HCT116 (cell line): ENCODE measurements around the gene ATG16L1. TPM values are rescaled to one million over a fixed set of nuclear protein-coding genes. Genes with fewer than 3 reads are reported as not detected.

Source experiments
- ATAC-seq: fragments of 200-7000 bp; cut with Tn5 transposase; 2 replicates; pipeline ENCODE4 v1.9.1; 2020; ENCODE audit warnings: mild to moderate bottlenecking, moderate library complexity
- BruUV-seq: library from RNA; stranded (reverse); fragments of 400-500 nt; replicated peaks from 2 replicates; lab custom pipeline; 2021; lab: Mats Ljungman, UMichigan
- CTCF ChIA-PET: fragments of 300-600 bp; sonication (Branson Sonifier 250); formaldehyde crosslinking; loops from one replicate; lab custom pipeline; 2021; ENCODE audit warnings: antibody characterized with exemption; lab: Charles Lee
- POLR2A ChIA-PET: fragments of 300-600, 350-600 bp; sonication (Branson Sonifier 250); formaldehyde crosslinking; loops from one replicate; lab custom pipeline; 2021; ENCODE audit warnings: antibody characterized with exemption; lab: Charles Lee
- RAD21 ChIA-PET, 2 experiments: fragments of 300-600 bp; sonication (Branson Sonifier 250); formaldehyde crosslinking; loops; one replicate each; lab custom pipeline; 2023; ENCODE audit warnings: low total read pairs in 2 of 2; ENCODE audit not compliant: uncharacterized antibody in 2 of 2, unreplicated experiment in 2 of 2, low non-redundant PET in 1 of 2; lab: Charles Lee
- DNase-seq: peaks from one replicate; pipeline ENCODE4 v3.0.0-alpha.2; 2010; ENCODE audit warnings: low read depth, low spot score
- H2AFZ ChIP-seq: fragments of 200-600 bp; shearing (Covaris generic), sonication (generic); 2 replicates; pipeline ENCODE4 v1.6.1; 2017; ENCODE audit warnings: low read depth, mixed run types, mixed read lengths, antibody characterized with exemption, low read length; ENCODE audit not compliant: poor library complexity, severe bottlenecking
- H3K27ac ChIP-seq: 2 replicates; pipeline ENCODE4 v1.5.1; 2012; ENCODE audit warnings: low read depth, low read length
- H3K27me3 ChIP-seq: fragments of 200-600 bp; sonication (generic); 2 replicates; pipeline ENCODE4 v1.6.1; 2016; ENCODE audit warnings: mixed run types, low read length, mixed read lengths; ENCODE audit not compliant: insufficient read depth
- H3K36me3 ChIP-seq, 2 experiments: fragments of 200-500 bp in 1 of 2; fragments of 200-600 bp in 1 of 2; sonication (Bioruptor generic) in 1 of 2; sonication (generic) in 1 of 2; 2 replicates each; pipeline versions ENCODE4 v1.5.1 to v1.6.1; 2014 to 2016; ENCODE audit warnings: low read length in 2 of 2, inconsistent platforms in 1 of 2, mixed read lengths in 1 of 2, mixed run types in 1 of 2; ENCODE audit not compliant: insufficient read depth in 2 of 2, control insufficient read depth in 1 of 2
- H3K4me1 ChIP-seq, 2 experiments: fragments of 200-600 bp in 1 of 2; sonication (generic) in 1 of 2; 2 replicates each; pipeline versions ENCODE4 v1.5.1 to v1.6.1; 2012 to 2017; ENCODE audit warnings: low read length in 2 of 2, inconsistent platforms in 1 of 2, mild to moderate bottlenecking in 1 of 2, mixed read lengths in 1 of 2, mixed run types in 1 of 2, moderate library complexity in 1 of 2; ENCODE audit not compliant: insufficient read depth in 2 of 2, control insufficient read depth in 1 of 2
- H3K4me2 ChIP-seq: fragments of 200-600 bp; sonication (generic); 2 replicates; pipeline ENCODE4 v1.6.1; 2017; ENCODE audit warnings: mixed run types, low read length, mixed read lengths
- H3K4me3 ChIP-seq, 2 experiments: fragments of 200-600 bp in 1 of 2; sonication (generic) in 1 of 2; replicated peaks in 1 of 2; 2 replicates each; pipeline ENCODE4 v1.5.1; 2011 to 2016; ENCODE audit warnings: low read length in 2 of 2, control low read depth in 1 of 2, low read depth in 1 of 2, mild to moderate bottlenecking in 1 of 2, mixed read lengths in 1 of 2, mixed run types in 1 of 2
- H3K79me2 ChIP-seq: fragments of 200-600 bp; sonication (generic); 2 replicates; pipeline ENCODE4 v1.6.1; 2017; ENCODE audit warnings: mild to moderate bottlenecking, mixed run types, low read length, moderate library complexity, mixed read lengths; ENCODE audit not compliant: insufficient read depth
- H3K9ac ChIP-seq: fragments of 200-600 bp; sonication (generic); 2 replicates; pipeline ENCODE4 v1.6.1; 2016; ENCODE audit warnings: low read length, mixed read lengths
- H3K9me2 ChIP-seq: fragments of 200-600 bp; sonication (generic), shearing (Covaris generic); 2 replicates; pipeline ENCODE4 v1.6.1; 2017; ENCODE audit warnings: mixed run types, mild to moderate bottlenecking, moderate library complexity; ENCODE audit not compliant: insufficient read depth
- H3K9me3 ChIP-seq, 2 experiments: fragments of 200-500 bp in 1 of 2; fragments of 200-600 bp in 1 of 2; sonication (Bioruptor generic) in 1 of 2; sonication (generic) in 1 of 2; 2 replicates each; pipeline ENCODE4 v1.6.1; 2014 to 2017; ENCODE audit warnings: low read length in 2 of 2, mixed read lengths in 2 of 2, inconsistent platforms in 1 of 2, low read depth in 1 of 2, mild to moderate bottlenecking in 1 of 2, mixed run types in 1 of 2, moderate library complexity in 1 of 2; ENCODE audit not compliant: control insufficient read depth in 1 of 2, insufficient read depth in 1 of 2
- H4K20me1 ChIP-seq: fragments of 200-600 bp; sonication (generic), shearing (Covaris generic); 2 replicates; pipeline ENCODE4 v1.6.1; 2017; ENCODE audit warnings: mixed run types, mild to moderate bottlenecking, moderate library complexity; ENCODE audit not compliant: insufficient read depth
- CEBPB ChIP-seq: IDR thresholded peaks from 2 replicates; pipeline ENCODE4 v1.6.1; 2012; ENCODE audit warnings: low read depth
- EGR1 ChIP-seq: IDR thresholded peaks from 2 replicates; pipeline ENCODE4 v1.6.1; 2012; ENCODE audit warnings: low read depth
- ELF1 ChIP-seq: IDR thresholded peaks from 2 replicates; pipeline ENCODE4 v1.6.1; 2012; ENCODE audit warnings: low read depth, borderline replicate concordance
- POLR2AphosphoS5 ChIP-seq: IDR thresholded peaks from 2 replicates; pipeline ENCODE4 v1.6.1; 2011; ENCODE audit warnings: mild to moderate bottlenecking, low read depth, low read length, moderate library complexity
- ZFX ChIP-seq: fragments of 450-650 bp; IDR thresholded peaks from 2 replicates; pipeline ENCODE4 v1.6.1; 2017
- ZNF274 ChIP-seq: fragments of 200-500 bp; sonication (Bioruptor generic); IDR thresholded peaks from 2 replicates; pipeline ENCODE4 v1.6.1; 2014; ENCODE audit warnings: mild to moderate bottlenecking, low read depth, low read length, inconsistent platforms
- intact Hi-C: fragments of 100-400 bp; cut with micrococcal nuclease; formaldehyde crosslinking; loops from 2 replicates; pipeline ENCODE4 v1.10.0; 2022
- total RNA-seq: library from RNA; stranded (reverse); gene quantifications from one replicate; pipeline ENCODE4 v1.2.1, GENCODE V29; 2021; ENCODE audit not compliant: unreplicated experiment
- TF ChIP-seq, protein P1 (sequence below): IDR thresholded peaks from 2 replicates; pipeline ENCODE4 v1.6.1; 2012; ENCODE audit warnings: low read depth
- TF ChIP-seq, protein P2 (sequence below): IDR thresholded peaks from 2 replicates; pipeline ENCODE4 v1.6.1; 2012

Gene ATG16L1
- total RNA-seq, 1 experiment from 2014 or later: 43.4 TPM

DNA sequence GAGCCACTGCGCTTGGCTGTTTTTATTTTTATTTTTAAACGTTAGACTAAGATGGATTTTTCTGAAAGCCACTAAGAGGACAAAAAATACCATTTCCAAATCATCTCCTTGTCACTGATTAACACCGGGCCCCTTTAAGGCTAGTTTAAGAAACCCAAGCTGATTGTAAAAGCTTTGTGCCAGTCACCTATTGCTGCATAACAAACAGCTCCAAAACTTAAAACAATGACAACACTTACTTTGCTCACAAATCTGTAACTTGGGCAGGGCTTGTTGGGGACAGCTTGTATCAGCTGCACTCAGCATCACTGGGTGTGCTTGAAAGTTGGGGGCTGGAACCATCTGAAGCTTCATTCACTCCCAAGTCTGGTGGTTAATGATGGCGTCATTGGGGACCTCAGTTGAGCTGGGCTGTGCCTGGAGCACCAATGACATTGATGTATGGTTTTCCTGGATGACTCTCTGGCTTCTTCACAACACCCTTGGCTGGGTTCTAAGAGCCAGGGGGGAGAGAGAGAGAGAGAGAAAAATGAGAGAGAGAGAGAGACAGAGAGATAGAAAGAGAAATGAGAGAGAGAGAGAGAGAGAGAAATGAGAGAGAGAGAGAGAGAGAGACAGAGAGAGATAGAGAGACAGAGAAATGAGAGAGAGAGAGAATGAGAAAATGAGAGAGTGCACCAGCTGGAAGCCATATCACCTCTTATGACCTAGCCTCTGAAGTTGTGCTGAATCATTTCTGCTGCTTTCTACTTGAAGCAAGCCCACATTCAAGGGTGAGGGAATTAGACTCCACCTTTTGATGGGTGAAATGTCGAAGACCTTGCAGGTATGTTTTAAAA lies 26.0 kb upstream of the ATG16L1 start:
- ChIA-PET POLR2A (no interaction called here), RAD21 (no interaction called here), CTCF (no interaction called here)
- Histone ChIP-seq H3K27ac (no peak overlapping the region), H3K9me3 (no peaks in the 10 kb centered on the region; a peak in 1 of 4 replicates), H3K4me1 (no peaks in the 10 kb centered on the region; a peak in 1 of 4 replicates), H2AFZ (no peak overlapping the region), H3K79me2 (no peaks in the 10 kb centered on the region), H3K4me2 (no peak overlapping the region), H3K9ac (no peak overlapping the region), H3K4me3 (no peak overlapping the region), H4K20me1 (no peaks in the 10 kb centered on the region), H3K9me2 (no peaks in the 10 kb centered on the region), H3K27me3 (no peaks in the 10 kb centered on the region), H3K36me3 (no peaks in the 10 kb centered on the region)
- no peak for DNase-seq
- no peak for TF ChIP-seq ELF1
- TF ChIP-seq, protein P1, sequence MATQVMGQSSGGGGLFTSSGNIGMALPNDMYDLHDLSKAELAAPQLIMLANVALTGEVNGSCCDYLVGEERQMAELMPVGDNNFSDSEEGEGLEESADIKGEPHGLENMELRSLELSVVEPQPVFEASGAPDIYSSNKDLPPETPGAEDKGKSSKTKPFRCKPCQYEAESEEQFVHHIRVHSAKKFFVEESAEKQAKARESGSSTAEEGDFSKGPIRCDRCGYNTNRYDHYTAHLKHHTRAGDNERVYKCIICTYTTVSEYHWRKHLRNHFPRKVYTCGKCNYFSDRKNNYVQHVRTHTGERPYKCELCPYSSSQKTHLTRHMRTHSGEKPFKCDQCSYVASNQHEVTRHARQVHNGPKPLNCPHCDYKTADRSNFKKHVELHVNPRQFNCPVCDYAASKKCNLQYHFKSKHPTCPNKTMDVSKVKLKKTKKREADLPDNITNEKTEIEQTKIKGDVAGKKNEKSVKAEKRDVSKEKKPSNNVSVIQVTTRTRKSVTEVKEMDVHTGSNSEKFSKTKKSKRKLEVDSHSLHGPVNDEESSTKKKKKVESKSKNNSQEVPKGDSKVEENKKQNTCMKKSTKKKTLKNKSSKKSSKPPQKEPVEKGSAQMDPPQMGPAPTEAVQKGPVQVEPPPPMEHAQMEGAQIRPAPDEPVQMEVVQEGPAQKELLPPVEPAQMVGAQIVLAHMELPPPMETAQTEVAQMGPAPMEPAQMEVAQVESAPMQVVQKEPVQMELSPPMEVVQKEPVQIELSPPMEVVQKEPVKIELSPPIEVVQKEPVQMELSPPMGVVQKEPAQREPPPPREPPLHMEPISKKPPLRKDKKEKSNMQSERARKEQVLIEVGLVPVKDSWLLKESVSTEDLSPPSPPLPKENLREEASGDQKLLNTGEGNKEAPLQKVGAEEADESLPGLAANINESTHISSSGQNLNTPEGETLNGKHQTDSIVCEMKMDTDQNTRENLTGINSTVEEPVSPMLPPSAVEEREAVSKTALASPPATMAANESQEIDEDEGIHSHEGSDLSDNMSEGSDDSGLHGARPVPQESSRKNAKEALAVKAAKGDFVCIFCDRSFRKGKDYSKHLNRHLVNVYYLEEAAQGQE: no peak
- TF ChIP-seq ZNF274: no peak
- TF ChIP-seq, protein P2, sequence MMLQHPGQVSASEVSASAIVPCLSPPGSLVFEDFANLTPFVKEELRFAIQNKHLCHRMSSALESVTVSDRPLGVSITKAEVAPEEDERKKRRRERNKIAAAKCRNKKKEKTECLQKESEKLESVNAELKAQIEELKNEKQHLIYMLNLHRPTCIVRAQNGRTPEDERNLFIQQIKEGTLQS: no peak
- TF ChIP-seq ZFX: no peak
- TF ChIP-seq CEBPB: no peak
- no peak for TF ChIP-seq EGR1
- no peak for TF ChIP-seq POLR2AphosphoS5
- no TSS peak for BruUV-seq
- intact Hi-C loops: no loop called here
- ATAC-seq: no peak
